Osteoblast (primary cell): ENCODE data around the gene CHTOP. TPM values are rescaled to one million over a fixed set of nuclear protein-coding genes. Genes with fewer than 3 reads are reported as not detected.

Source experiments
- DNase-seq: peaks from one replicate; pipeline ENCODE4 v3.0.0; 2011; ENCODE audit warnings: low spot score, mixed read lengths; ENCODE audit not compliant: insufficient read length; ENCODE audit errors: missing footprints
- H2AFZ ChIP-seq: 2 replicates; pipeline ENCODE4 v1.6.0; 2011; ENCODE audit warnings: mild to moderate bottlenecking, low read length
- H3K27ac ChIP-seq: 2 replicates; pipeline ENCODE4 v1.5.1; 2011; ENCODE audit warnings: mild to moderate bottlenecking, low read depth, low read length, moderate library complexity
- H3K27me3 ChIP-seq: 2 replicates; pipeline ENCODE4 v1.6.0; 2012; ENCODE audit warnings: mild to moderate bottlenecking, control low read depth, inconsistent platforms, low read length, moderate library complexity; ENCODE audit not compliant: insufficient read depth
- H3K36me3 ChIP-seq: 2 replicates; pipeline ENCODE4 v1.5.1; 2011; ENCODE audit warnings: mild to moderate bottlenecking, low read length, control low read depth, moderate library complexity; ENCODE audit not compliant: insufficient read depth
- H3K4me1 ChIP-seq: 2 replicates; pipeline ENCODE4 v1.5.1; 2011; ENCODE audit warnings: mild to moderate bottlenecking, low read length, control low read depth, moderate library complexity; ENCODE audit not compliant: insufficient read depth
- H3K4me2 ChIP-seq: 2 replicates; pipeline ENCODE4 v1.6.0; 2011; ENCODE audit warnings: mild to moderate bottlenecking, low read length; ENCODE audit not compliant: insufficient read depth
- H3K4me3 ChIP-seq: fragments of 200-600 bp; sonication (generic); 3 replicates; pipeline ENCODE4 v1.5.1; 2012; ENCODE audit warnings: mild to moderate bottlenecking, low read length, inconsistent platforms; ENCODE audit not compliant: insufficient read depth
- H3K79me2 ChIP-seq: 2 replicates; pipeline ENCODE4 v1.6.0; 2012; ENCODE audit warnings: mild to moderate bottlenecking, low read length, control low read depth, inconsistent platforms; ENCODE audit not compliant: insufficient read depth
- H3K9me3 ChIP-seq: 2 replicates; pipeline ENCODE4 v1.5.1; 2011; ENCODE audit warnings: low read depth, low read length, control low read depth
- H4K20me1 ChIP-seq: 2 replicates; pipeline ENCODE4 v1.6.0; 2012; ENCODE audit warnings: mild to moderate bottlenecking, low read length, control low read depth; ENCODE audit not compliant: insufficient read depth
- total RNA-seq: library from RNA; depleted of rRNA; stranded (reverse); fragments of >200 nt; gene quantifications from 2 replicates; pipeline ENCODE4 v1.2.3, GENCODE V29; 2012
- TF ChIP-seq, protein P1 (sequence below): IDR thresholded peaks from 2 replicates; pipeline ENCODE4 v1.5.1; 2011; ENCODE audit warnings: mild to moderate bottlenecking, low read depth, low read length, moderate library complexity; ENCODE audit errors: extremely low read depth

The CHTOP gene
- total RNA-seq, 1 donor: 40.9 TPM

DNA sequence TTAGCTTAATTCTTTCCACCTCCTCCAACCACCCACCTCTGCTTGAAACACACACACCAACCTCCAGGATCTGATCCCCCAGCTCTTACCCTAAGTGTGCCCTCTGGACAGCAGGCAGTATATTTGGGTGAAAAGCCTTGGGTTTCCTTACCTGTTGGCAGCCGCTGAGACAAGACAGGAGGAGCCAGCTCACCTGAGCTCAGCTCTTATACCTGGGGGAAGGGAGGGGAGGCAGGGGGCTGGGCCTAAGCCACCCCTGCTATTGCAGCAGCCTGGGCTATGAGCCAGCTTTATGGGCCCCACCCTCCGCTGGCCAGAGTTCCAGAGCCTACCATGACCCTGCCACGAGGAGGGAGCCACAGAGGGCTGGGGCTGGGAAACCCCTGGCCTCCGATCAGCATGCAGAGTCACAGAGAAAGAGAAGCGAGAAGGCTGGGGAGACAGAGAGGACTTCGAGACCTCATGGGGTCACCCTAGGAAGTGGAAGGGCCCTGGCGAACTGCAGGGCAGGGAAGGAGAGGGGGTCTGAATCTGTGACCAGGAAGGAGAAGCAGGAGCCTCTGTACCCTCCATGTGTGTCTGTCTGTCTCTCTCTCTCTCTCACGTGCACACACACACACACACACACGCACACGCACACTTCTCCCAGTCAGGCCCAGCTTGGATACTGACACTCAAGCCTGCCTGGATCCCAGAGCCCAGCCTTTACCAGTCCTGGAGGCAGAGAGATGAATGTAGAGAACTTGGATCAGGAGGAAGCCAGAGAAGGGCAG is 17.5 kb upstream of the CHTOP start, which contains the start of gene S100A14:
Gene S100A14 (minus strand): TSS at position 182 of the 773 bp plus-strand sequence. CDS start 467 bp downstream, outside the sequence.
- Histone ChIP-seq H2AFZ (no peak within 1 kb of the TSS), H3K9me3 (no peaks in the 10 kb centered on the region), H3K4me1 (peaks cover 16% of the 10 kb centered on the region), H3K4me3 (no peak within 1 kb of the TSS), H4K20me1 (peaks cover 9% of the 10 kb centered on the region), H3K79me2 (peaks cover 22% of the 10 kb centered on the region), H3K27me3 (no peaks in the 10 kb centered on the region), H3K36me3 (peaks cover 31% of the 10 kb centered on the region), H3K4me2 (no peak within 1 kb of the TSS), H3K27ac (no peak within 1 kb of the TSS)
- DNase-seq: no peak
- TF ChIP-seq, protein P1, sequence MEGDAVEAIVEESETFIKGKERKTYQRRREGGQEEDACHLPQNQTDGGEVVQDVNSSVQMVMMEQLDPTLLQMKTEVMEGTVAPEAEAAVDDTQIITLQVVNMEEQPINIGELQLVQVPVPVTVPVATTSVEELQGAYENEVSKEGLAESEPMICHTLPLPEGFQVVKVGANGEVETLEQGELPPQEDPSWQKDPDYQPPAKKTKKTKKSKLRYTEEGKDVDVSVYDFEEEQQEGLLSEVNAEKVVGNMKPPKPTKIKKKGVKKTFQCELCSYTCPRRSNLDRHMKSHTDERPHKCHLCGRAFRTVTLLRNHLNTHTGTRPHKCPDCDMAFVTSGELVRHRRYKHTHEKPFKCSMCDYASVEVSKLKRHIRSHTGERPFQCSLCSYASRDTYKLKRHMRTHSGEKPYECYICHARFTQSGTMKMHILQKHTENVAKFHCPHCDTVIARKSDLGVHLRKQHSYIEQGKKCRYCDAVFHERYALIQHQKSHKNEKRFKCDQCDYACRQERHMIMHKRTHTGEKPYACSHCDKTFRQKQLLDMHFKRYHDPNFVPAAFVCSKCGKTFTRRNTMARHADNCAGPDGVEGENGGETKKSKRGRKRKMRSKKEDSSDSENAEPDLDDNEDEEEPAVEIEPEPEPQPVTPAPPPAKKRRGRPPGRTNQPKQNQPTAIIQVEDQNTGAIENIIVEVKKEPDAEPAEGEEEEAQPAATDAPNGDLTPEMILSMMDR: no peak

DNA sequence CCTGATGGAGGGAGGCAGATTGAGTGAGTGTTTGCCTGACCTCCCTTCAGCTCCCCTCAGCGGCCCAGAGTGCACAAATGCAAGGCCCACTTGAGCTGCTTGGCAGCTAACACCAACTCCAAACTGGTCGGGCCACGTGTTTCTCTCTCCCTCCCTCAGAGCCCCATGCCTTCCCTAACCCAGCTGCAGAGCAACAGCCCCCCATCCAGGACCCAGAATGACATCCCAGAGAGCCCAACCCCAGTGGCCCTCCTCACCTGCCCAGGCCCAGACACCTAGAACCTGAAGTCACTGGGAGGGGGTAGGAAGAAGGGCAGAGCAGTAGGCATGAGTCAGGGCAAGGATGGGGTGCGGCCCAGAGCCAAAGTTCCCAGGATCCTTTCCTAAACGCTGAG is 17.0 kb upstream of the CHTOP start:
- Histone ChIP-seq H4K20me1 (peaks cover 3% of the 10 kb centered on the region), H3K27ac (no peak overlapping the region), H3K4me3 (no peak overlapping the region), H3K4me2 (no peak overlapping the region), H3K27me3 (no peaks in the 10 kb centered on the region), H3K36me3 (peaks cover 36% of the 10 kb centered on the region), H3K79me2 (peaks cover 16% of the 10 kb centered on the region), H2AFZ (no peak overlapping the region), H3K9me3 (no peaks in the 10 kb centered on the region), H3K4me1 (peaks cover 12% of the 10 kb centered on the region)
- DNase-seq: no peak
- TF ChIP-seq, protein P1: no peak

DNA sequence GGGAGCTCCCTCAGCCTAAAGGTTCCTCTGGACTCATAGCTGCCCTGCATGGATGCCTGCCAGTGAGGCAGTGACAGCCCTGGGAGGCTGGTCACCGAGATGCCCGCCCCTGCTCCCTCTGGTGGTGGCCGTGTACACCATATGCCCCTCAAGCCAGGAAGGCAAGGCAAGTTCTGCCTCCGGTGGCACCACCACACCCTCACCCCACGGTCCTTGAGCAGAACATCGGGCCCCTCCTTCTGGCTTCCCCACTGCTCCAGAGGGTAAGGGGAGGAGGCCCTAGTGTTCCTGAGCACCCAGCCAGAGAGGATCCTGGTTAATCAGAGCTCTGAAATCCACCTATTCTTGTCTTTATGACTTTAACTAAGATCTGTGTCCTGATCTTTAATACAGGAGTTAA is 16.2 kb upstream of the CHTOP start:
- H3K27me3 ChIP-seq: no peaks in the 10 kb centered on the region
- peaks cover 12% of the 10 kb centered on the region for H3K4me1 ChIP-seq
- TF ChIP-seq, protein P1: no peak
- DNase-seq: no peak
- no peak overlapping the region for H2AFZ ChIP-seq
- H4K20me1 ChIP-seq: peaks cover 2% of the 10 kb centered on the region
- H3K9me3 ChIP-seq: no peaks in the 10 kb centered on the region
- no peak overlapping the region for H3K27ac ChIP-seq
- no peak overlapping the region for H3K4me3 ChIP-seq
- peaks cover 44% of the 10 kb centered on the region for H3K36me3 ChIP-seq
- no peak overlapping the region for H3K4me2 ChIP-seq
- peaks cover 12% of the 10 kb centered on the region for H3K79me2 ChIP-seq

DNA sequence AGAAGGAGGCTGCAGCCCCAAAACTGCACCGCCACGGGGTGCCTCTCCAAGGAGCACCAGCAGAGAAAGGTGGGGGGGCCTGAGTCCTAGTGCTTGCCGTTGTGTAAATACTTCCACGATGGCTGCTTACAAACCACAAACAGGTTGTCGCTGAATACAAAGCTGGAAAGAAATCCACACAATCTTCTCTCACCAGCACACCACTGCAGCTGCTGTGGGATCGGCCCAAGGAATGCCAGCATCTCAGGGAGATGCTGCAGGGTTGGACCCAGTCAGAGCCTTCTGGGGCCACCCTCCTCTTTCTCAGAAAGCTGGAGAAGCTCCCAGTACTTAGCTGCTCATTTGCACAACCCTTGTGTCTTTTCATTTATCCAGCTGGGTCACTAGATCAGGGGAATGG is 14.7 kb upstream of the CHTOP start:
- peaks cover 59% of the 10 kb centered on the region for H3K36me3 ChIP-seq
- H4K20me1 ChIP-seq: peaks cover 2% of the 10 kb centered on the region
- no peaks in the 10 kb centered on the region for H3K9me3 ChIP-seq
- H3K79me2 ChIP-seq: peaks cover 15% of the 10 kb centered on the region
- H3K4me3 ChIP-seq: no peak overlapping the region
- no peak overlapping the region for H3K27ac ChIP-seq
- TF ChIP-seq, protein P1: no peak
- no peak overlapping the region for H3K4me2 ChIP-seq
- no peak overlapping the region for H2AFZ ChIP-seq
- H3K27me3 ChIP-seq: no peaks in the 10 kb centered on the region
- DNase-seq: no peak
- H3K4me1 ChIP-seq: peaks cover 8% of the 10 kb centered on the region
